Heart left ventricle (tissue), 13 donors: ENCODE data around the gene TMEM259.

Experiments
- CTCF ChIP-seq, 12 donors: fragments of 200-600 bp; sonication (generic) in 4 of 12; IDR thresholded peaks; one replicate each; pipeline versions ENCODE4 v1.5.0 to v1.8.0; 2018 to 2022; ENCODE audit warnings: antibody characterized with exemption in 12 of 12, mild to moderate bottlenecking in 5 of 12
- POLR2A ChIP-seq, 2 donors: fragments of 450-650 bp; IDR thresholded peaks; one replicate each; pipeline ENCODE4 v1.6.1; 2017; ENCODE audit warnings: antibody characterized with exemption in 2 of 2, mild to moderate bottlenecking in 2 of 2, moderate library complexity in 2 of 2
- donor health status: ischemic (EF 13 %, LVEDD 7.1; RV severe dilation, severe dysfunction).
- donor health status: DM: no; HTN: yes; CAD: no.
- donor health status: DM: no; HTN: no; CAD: no.
- donor health status: ischemic (EF 25% LVEDD 6.9; RV normal size, moderate dysfunction).
- donor health status: ischemic (EF 25% LVEDD 5.7; RV mildly dilated, moderate dysfunction).
- donor health status: ischemic (EF 35%, LVEDD 5.7; RV mildly dilated, moderate dysfunction).
- donor health status: nonischemic (EF 11% LVEDD 7.7; RV severe dilation, severe dysfunction).
- donor health status: DM: yes; HTN: yes; CAD: no.
- donor health status: PGD.
- donor health status: ischemic (EF 29% LVEDD 5.4; RV normal size, mild dysfunction).
- donor health status: nonischemic (EF 23%, LVEDD 6.1; RV moderate dilation, normal function).

- TF ChIP-seq CTCF (IDR thresholded peaks at IDR 0.05) = no peak
- no peak for TF ChIP-seq POLR2A (IDR thresholded peaks at IDR 0.05)
Observed at GRCh38 chr19:1035998-1036621, 15.2 kb upstream of the TMEM259 start.
